Fibroblast of villous mesenchyme (primary cell): ENCODE results near the gene SCN2A. TPM values are rescaled to one million over a fixed set of nuclear protein-coding genes. Genes with fewer than 3 reads are reported as not detected.
"Not testable (repeated sequence)": the region's sequence is repeated elsewhere in the genome, so short reads cannot be mapped to it uniquely, and the experiment has no call there.

ENCODE experiments used
- DNase-seq: peaks from one replicate; pipeline ENCODE4 v3.0.0-alpha.2; 2010; ENCODE audit warnings: low read depth
- H3K4me3 ChIP-seq: 2 replicates; pipeline ENCODE4 v1.5.1; 2011; ENCODE audit warnings: low read depth, mild to moderate bottlenecking, low read length
- total RNA-seq: library from RNA; depleted of rRNA; stranded (reverse); fragments of >200 nt; gene quantifications from 2 replicates; pipeline ENCODE4 v1.2.3, GENCODE V29; 2012
- TF ChIP-seq, protein P1 (sequence below): IDR thresholded peaks from 2 replicates; pipeline ENCODE4 v1.5.1; 2012; ENCODE audit warnings: low read depth, mild to moderate bottlenecking, low read length; ENCODE audit not compliant: insufficient read depth

The SCN2A gene
- total RNA-seq, 1 donor, result 11.7 TPM

- H3K4me3 ChIP-seq, result no peak overlapping the region
- no peak for DNase-seq
- TF ChIP-seq, protein P1, sequence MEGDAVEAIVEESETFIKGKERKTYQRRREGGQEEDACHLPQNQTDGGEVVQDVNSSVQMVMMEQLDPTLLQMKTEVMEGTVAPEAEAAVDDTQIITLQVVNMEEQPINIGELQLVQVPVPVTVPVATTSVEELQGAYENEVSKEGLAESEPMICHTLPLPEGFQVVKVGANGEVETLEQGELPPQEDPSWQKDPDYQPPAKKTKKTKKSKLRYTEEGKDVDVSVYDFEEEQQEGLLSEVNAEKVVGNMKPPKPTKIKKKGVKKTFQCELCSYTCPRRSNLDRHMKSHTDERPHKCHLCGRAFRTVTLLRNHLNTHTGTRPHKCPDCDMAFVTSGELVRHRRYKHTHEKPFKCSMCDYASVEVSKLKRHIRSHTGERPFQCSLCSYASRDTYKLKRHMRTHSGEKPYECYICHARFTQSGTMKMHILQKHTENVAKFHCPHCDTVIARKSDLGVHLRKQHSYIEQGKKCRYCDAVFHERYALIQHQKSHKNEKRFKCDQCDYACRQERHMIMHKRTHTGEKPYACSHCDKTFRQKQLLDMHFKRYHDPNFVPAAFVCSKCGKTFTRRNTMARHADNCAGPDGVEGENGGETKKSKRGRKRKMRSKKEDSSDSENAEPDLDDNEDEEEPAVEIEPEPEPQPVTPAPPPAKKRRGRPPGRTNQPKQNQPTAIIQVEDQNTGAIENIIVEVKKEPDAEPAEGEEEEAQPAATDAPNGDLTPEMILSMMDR, result no peak
Observed at GRCh38 chr2:165373278-165374010, 134.2 kb downstream of the SCN2A start.

DNA sequence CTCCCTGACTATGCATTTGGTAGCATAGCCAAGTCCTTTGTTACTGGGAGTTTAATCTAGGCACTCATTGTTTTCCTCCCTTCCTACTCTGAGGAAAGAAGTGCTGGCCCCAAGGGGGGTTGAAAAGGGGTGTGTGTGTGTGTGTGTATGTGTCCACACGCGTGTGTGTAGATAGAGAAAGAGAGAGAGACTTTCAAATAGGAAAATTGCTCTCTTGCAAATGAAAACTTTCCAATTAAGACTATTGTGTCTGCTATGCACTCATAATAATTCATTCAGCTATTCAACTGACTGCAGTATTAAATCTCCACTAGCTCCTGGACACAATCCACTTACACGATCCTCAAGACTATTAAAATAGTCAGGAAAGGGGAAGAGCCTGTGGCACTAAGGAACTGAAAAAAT lies 137.4 kb downstream of the SCN2A start:
- DNase-seq, result no peak
- H3K4me3 ChIP-seq, result no peak overlapping the region
- TF ChIP-seq, protein P1, result no peak

GRCh38 chr2:165382362-165382761 lies 143.1 kb downstream of the SCN2A start:
- no peak overlapping the region for H3K4me3 ChIP-seq
- TF ChIP-seq, protein P1, result no peak
- DNase-seq, result no peak

DNA sequence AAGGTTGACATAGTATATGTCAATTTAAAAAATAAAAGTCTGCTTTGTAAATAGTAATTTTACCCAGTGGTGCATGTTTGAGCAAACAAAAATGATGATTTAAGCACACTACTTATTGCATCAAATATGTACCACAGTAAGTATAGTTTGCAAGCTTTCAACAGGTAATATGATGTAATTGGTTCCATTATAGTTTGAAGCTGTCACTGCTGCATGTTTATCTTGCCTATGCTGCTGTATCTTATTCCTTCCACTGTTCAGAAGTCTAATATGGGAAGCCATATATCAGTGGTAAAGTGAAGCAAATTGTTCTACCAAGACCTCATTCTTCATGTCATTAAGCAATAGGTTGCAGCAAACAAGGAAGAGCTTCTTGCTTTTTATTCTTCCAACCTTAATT lies 151.7 kb downstream of the SCN2A start:
- H3K4me3 ChIP-seq, result no peak overlapping the region
- no peak for DNase-seq
- TF ChIP-seq, protein P1, result no peak

GRCh38 chr2:165391791-165392190 lies 152.6 kb downstream of the SCN2A start:
- TF ChIP-seq, protein P1, result no peak
- H3K4me3 ChIP-seq, result no peak overlapping the region
- DNase-seq, result no peak

DNA sequence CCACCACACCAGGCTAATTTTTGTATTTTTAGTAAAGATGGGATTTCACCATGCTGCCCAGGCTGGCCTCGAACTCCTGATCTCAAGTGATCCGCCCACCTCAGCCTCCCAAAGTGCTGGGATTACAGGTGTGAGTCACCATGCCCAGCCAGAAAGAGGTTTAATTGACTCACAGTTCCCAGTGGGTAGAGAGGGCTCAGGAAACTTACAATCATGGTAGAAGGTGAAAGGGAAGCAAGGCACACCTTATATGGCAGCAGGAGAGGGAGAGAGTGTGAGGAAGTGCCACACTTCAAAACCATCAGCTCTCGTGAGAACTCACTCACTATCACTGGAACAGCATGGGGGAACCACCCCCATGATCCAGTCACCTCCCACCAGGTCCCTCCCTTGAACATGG lies 159.4 kb downstream of the SCN2A start:
- DNase-seq, H3K4me3 ChIP-seq: not testable (repeated sequence)

GRCh38 chr2:165401285-165401852 lies 162.2 kb downstream of the SCN2A start:
- H3K4me3 ChIP-seq, result no peak overlapping the region
- DNase-seq, result peak; percentile 82
- TF ChIP-seq, protein P1, result peak; percentile 65
